ENCODE measurements around the gene SULT1A2.
A peak's percentile ranks its signal among the peaks of the same experiment; 100 is the strongest.
"Not testable (repeated sequence)": the region's sequence is repeated elsewhere in the genome, so short reads cannot be mapped to it uniquely, and the experiment has no call there.

Gene SULT1A2

DNA sequence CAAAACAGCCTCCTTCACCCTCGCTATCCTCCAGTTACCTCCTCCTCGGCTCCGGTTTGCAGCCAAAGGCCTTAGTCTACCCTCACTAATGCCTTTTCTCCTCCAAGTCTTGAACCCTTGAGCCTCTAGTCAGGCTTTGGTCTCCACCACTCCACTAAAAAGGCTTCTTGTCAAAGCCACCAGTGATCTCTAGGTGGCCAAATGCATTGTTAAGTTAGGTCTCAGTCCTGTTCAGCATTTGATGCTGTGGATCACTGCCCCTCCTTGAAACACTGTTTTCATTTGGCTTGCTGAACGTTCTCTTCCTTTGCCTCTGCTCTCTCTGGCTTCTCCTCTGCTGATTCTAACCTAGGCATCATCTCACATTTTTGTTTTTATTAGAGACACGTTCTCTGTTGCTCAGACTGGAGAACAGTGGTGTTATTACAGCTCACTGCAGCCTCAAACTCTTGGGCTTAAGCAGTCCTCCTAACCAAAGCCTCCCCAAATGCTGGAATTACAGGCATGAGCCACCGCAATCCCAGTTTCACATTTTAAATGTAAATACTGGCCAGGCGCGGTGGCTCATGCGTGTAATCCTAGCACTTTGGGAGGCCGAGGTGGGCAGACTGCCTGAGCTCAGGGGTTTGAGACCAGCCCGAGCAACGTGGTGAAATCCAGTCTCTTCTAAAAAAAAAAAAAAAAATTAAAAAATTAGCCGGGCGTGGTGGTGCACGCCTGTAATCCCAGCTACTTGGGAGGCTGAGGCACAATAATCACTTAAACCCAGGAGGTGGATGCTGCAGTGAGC lies 42.0 kb downstream of the SULT1A2 start:
- DNase-seq: no peak

DNA sequence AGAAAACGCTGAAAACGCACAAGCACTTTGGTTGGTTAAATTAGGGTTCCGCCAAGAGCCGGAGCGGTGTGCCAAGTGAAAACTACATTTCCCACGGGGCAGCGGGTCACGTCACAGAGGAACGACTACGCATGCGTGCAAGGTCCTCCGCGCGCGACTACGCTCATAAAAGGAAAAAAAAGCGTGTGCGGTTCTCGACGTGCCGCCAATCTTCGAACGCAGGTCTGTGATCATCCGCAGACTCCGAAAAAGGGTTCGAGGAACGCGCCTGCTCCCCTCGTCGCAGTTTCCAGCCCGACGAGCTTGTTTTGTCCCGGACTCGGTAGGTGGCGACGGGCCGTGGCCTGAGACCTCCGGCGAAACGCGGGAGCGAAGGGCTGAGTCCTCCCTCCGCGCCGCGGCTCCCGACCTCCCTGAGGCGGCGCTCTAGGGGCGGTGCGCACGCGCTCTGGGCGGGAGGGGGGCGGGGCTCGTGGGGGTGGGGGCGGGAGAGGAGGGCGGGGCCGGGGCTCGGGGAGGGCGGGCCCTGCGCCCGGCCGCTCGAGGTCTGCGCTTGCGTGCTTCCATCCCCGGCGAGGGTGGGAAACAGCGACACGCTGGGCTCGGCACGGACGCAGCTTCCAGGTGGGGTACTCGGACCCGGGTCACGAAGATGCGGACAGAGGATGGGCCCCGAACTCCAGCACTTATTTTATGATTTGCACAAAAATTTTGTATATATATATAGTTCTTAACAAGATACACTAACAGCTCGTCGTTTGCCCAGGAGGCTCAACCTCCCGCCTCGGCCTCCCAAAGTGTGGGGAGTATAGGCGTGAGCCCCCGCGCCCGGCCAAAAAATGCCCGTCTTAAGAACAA lies 42.8 kb downstream of the SULT1A2 start, which contains the start of gene SGF29:
SGF29 (plus strand) TSS at position 145 of the 858 bp plus-strand sequence. CDS start 27,150 bp downstream, outside the sequence.
- DNase-seq: peak; percentile 85 to 97 (median 96)

DNA sequence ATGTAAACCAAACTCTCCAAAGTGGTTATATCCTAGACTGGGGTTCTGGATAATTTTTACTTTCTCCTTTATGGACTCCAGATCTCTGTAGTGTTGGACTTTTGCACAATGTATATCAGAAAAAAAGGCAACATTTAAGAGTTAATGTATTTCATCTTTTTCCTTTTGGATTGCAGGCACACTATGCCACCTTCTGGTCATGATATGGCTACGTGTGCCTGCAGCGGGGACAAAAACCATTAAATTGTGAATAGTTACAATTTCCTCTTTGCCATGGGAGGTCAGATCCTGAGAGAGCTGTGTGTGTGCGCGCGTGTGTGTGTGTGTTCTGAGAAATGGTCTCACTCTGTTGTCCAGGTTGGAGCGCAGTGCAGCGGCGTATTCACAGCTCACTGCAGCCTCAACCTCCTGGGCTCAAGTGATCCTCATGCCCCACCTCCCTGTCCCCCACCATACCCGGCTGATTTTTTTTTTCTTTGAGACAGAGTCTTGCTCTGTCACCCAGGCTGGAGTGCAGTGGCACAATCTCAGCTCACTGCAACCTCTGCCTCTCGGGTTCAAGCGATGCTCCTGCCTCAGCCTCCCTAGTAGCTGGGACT lies 47.5 kb downstream of the SULT1A2 start:
- peak in 1 of 3 experiments; percentile 15 for DNase-seq

DNA sequence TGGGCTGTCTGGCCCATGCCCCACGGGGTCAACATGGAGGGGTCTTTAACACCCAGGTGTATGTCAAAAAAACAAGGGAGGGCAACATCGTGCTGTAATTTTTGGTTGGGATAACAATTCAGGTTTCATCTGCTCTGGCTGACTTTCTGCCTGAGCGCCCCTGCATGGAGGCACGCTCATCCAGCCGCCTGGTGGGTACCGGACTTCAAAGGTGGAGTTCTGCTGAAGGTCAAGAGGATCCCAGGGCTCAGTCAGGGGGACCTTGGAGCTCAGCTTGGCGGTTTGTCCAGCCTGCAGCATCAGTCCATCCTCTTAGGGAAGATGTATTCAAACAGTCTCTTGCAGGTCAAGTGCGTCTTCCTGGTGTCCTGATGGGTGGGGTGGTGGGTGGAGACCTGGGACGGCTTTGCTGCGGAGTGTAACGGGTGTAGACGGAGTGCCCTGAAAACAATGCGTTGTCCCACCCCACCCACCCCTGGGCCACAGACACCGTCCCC lies 48.5 kb downstream of the SULT1A2 start:
- DNase-seq: no peak

DNA sequence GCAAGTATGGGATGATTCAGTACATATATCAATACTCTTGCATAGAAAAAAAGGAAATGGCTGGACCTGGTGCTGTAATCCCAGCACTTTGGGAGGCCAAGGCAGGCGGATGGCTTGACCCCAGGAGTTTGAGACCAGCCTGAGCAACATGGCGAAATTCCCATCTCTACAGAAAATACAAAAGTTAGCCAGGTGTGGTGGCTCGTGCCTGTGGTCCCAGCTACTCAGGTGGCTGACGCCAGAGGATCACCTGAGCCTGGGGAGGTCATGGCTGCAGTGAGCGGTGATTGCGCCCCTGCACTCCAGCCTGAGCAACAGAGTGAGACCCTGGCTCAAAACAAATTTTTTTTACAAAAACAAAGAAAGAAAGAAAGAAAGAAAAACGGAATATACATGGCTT lies 50.2 kb downstream of the SULT1A2 start:
- no peak for DNase-seq

DNA sequence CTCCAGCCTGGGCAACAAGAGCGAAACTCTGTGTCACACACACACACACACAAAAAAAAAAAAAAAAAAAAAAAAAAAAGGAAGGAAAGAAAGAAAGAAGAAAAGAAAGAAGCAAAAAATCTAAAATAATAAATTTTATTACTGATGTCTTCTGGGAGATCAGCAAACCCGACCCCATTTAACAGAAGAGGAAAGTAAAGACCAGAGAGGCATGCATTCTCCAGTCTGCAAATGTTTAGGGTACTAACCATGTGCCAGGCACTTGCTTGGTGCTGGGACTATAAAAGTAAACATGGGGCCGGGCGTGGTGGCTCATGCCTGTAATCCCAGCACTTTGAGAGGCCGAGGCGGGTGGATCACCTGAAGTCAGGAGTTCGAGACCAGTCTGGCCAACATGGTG lies 50.9 kb downstream of the SULT1A2 start:
- DNase-seq: not testable (repeated sequence)

DNA sequence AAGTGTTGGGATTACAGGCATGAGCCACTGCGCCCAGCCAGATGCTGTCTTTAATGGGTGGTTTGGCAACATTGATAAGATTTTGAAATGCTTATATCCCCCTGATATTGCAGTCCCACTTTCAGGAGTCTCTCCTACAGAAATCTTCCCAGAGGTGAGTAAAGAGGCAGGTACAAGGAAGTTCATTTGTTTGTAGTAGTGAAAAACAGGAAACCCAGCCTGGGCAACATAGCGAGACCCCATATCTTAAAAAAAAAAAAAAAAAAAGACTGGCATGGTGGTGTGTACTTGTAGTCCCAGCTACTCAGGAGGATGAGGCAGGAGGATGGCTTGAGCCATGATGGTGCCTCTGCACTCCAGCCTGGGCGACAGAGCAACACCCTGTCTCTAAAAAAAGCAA lies 51.9 kb downstream of the SULT1A2 start:
- no peak for DNase-seq

DNA sequence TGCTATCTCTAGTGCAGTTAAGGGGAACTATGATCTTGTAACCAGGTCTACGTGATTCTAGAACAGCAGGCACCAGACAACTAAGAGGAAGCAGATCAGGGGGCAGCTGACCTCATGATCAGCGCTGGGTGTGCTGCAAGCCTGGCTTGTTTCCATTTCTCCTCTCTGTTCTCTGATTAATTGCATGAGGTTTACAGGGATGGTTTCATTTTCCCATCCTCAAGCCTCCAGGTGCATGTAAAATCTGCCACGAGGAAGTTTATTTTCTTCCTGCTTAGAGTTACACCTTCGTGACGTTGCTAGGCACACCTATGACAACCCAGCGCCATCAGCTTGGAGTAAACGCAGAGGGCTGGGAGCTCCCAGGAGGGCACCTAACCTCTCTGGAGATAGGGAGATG lies 53.8 kb downstream of the SULT1A2 start:
- DNase-seq: peak; percentile 31 to 70 (median 33)

DNA sequence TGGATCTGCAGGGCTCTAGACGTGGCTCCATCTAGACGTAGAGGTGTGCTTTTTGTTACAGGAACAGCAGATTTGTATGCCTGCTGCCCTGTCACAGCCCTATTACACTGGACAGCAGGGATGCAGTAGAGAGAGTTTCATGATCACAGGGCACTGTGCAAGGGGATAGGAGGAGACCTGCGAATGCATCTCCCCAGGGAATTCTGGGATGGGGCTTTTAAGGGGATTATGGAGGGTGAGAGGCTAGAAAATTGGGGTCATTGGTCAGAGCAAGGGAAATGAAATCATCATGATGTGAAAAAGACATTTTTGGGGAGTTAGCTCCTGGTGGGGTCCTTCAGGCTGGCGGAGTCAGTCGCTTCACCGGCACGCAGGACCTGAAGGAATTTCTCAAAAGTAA lies 54.2 kb downstream of the SULT1A2 start:
- DNase-seq: no peak

All from NCI-H1417 (cell line).